Mucosa of rectum (tissue), 2 donors: Measurements from ENCODE around the gene USP10.

Experiments used
- H3K27ac ChIP-seq, 2 donors: one replicate each; pipeline ENCODE4 v1.7.0; 2013; ENCODE audit warnings: inconsistent platforms in 2 of 2, low read depth in 2 of 2, low read length in 2 of 2
- H3K27me3 ChIP-seq, 2 donors: one replicate each; pipeline ENCODE4 v1.7.0; 2013; ENCODE audit warnings: low read length in 2 of 2; ENCODE audit not compliant: control insufficient read depth in 2 of 2, insufficient read depth in 2 of 2
- H3K36me3 ChIP-seq, 2 donors: one replicate each; pipeline ENCODE4 v1.7.0; 2013; ENCODE audit warnings: low read length in 2 of 2; ENCODE audit not compliant: control insufficient read depth in 2 of 2, insufficient read depth in 2 of 2
- H3K4me1 ChIP-seq, 2 donors: one replicate each; pipeline ENCODE4 v1.7.0; 2013; ENCODE audit warnings: low read length in 2 of 2, mild to moderate bottlenecking in 1 of 2; ENCODE audit not compliant: control insufficient read depth in 2 of 2, insufficient read depth in 2 of 2
- H3K4me3 ChIP-seq, 2 donors: one replicate each; pipeline ENCODE4 v1.7.0; 2013; ENCODE audit warnings: low read length in 2 of 2
- H3K9ac ChIP-seq, 2 donors: one replicate each; pipeline ENCODE4 v1.7.0; 2013; ENCODE audit warnings: low read length in 2 of 2, low read depth in 1 of 2, mild to moderate bottlenecking in 1 of 2
- H3K9me3 ChIP-seq, 2 donors: one replicate each; pipeline ENCODE4 v1.7.0; 2013; ENCODE audit warnings: low read length in 2 of 2; ENCODE audit not compliant: control insufficient read depth in 2 of 2
- donor health status: healthy.
- donor health status: Normal muscosa, but diverticular disease.

USP10 gene

DNA sequence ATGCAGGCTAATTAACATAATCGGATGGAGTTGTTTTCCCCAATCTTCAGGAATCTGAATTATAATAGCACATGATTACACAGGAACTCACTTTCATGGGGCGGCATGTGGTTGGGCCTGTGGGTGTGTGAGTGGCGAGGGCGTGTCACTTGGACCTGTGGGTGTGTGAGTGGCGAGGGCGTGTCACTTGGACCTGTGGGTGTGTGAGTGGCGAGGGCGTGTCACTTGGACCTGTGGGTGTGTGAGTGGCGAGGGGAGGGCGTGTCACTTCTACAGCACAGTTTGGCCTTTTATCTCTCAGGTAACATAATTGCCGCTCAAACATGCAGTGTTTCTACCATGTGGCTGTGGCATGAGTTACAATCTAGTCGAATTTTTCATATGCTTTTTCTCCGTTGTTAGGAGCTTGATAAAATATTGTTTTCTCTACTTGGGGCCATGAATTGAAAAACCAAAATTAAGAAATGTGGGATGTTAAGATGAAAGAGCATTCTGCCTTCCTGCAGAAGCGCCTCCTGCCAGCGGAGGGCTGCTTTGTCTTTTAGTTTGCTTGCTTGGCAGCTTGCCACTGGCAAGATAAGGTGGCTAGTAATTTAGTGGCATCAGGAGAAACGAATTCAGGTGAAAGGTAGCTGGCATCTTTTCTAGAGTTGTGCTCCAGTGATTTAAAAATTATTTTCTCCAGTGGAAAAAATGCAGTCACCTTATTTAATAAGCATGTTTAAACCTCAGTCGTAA is 36.2 kb downstream of the USP10 start:
- Histone ChIP-seq H3K27me3 (no peaks in the 10 kb centered on the region), H3K9ac (no peak overlapping the region), H3K36me3 (peaks cover 3 to 5% of the 10 kb centered on the region in 2 donors), H3K4me1 (peaks cover 36 to 48% of the 10 kb centered on the region in 2 donors), H3K9me3 (no peaks in the 10 kb centered on the region), H3K4me3 (no peak overlapping the region), H3K27ac (peak overlapping the region; percentile 80 to 87)

- H3K9me3 ChIP-seq, result no peaks in the 10 kb centered on the region
- H3K4me1 ChIP-seq, result peaks cover 36 to 39% of the 10 kb centered on the region in 2 donors
- H3K27ac ChIP-seq, result peak overlapping the region; percentile 80 to 87
- peak overlapping the region in 1 of 2 donors; percentile 8 for H3K4me3 ChIP-seq
- H3K27me3 ChIP-seq, result no peaks in the 10 kb centered on the region
- peak overlapping the region; percentile 38 for H3K9ac ChIP-seq
- H3K36me3 ChIP-seq, result peaks cover 3 to 5% of the 10 kb centered on the region in 2 donors
These were observed 37.6 kb downstream of the USP10 start for GRCh38 chr16:84737192-84738011.

DNA sequence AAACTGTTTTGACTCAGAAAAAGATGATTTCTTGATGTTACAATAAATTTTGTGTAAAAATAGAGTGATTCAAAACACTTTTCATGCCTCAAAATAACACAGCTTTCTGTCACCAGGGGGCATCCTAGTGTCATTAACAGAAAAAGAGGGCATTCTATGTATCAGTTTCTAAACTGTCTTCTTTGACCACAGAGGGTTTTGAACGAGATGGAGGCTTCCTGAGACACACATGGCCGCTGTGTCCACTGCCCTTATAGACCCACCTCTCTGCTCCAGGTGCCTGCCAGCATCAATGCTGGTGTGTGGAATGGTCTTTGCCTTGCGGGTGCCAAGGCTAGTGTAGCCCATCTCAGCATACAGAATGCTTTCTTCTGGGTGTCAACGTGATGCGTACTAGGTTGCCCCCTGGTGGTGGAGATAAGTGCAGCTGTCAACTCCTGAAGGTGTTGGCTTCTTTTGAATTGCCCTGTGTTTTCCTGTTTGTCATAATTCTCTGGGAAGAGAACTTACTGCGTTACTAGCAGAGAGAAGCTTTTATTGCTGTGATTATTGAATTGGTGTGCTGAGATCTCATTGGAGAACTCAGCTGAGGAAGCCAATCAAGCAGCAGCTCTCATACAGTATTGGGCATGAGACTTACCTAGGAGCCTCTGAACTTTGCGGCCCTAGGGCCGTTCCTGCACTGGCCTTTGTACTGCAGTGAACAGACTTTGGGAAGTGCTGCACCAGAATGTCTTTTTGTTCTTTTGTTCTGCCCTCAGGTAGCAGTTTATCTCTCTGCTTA is 38.6 kb downstream of the USP10 start:
- Histone ChIP-seq H3K4me1 (peaks cover 36% of the 10 kb centered on the region in 2 donors), H3K27me3 (no peaks in the 10 kb centered on the region), H3K36me3 (peaks cover 3 to 5% of the 10 kb centered on the region in 2 donors), H3K27ac (peak overlapping the region; percentile 80 to 87), H3K9ac (peak overlapping the region; percentile 27 to 38), H3K4me3 (peak overlapping the region in 1 of 2 donors; percentile 45), H3K9me3 (no peaks in the 10 kb centered on the region)

DNA sequence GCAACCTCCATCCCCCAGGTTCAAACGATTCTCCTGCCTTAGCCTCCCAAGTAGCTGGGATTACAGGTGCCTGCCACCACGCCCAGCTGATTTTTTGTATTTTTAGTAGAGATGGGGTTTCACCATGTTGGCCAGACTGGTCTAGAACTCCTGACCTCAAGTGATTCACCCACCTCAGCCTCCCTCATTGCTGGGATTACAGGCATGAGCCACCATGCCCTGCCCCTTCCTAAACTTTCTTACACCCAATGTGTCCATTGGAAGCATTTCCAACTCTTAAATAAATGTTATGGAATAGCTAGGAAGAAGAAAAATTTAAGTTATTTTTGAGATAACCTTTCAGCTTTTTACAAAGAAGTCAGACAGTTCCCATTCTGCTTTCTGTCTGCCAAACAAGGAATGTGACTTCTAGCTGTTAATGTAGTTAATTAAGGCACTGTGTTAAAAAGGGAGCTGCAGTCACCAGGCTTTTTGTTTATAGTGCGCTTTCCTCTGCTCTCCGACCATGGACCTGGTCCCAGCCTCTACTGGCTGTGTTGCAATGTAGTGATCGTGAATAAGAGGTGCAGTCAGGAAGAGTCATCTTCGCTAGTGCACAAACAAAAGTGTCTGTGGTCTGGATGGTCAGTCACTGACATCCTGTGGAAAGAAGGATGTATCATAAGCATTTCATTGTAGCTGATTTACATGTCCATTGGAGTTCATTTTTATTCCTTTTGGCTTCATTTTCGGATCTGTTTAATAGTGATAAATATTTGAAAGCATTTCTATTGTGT is 39.7 kb downstream of the USP10 start:
- Histone ChIP-seq H3K27me3 (no peaks in the 10 kb centered on the region), H3K4me1 (peaks cover 36% of the 10 kb centered on the region in 2 donors), H3K9ac (no peak overlapping the region), H3K4me3 (no peak overlapping the region), H3K27ac (peak overlapping the region in 1 of 2 donors; percentile 87), H3K36me3 (peaks cover 0 to 1% of the 10 kb centered on the region in 2 donors), H3K9me3 (no peaks in the 10 kb centered on the region)

DNA sequence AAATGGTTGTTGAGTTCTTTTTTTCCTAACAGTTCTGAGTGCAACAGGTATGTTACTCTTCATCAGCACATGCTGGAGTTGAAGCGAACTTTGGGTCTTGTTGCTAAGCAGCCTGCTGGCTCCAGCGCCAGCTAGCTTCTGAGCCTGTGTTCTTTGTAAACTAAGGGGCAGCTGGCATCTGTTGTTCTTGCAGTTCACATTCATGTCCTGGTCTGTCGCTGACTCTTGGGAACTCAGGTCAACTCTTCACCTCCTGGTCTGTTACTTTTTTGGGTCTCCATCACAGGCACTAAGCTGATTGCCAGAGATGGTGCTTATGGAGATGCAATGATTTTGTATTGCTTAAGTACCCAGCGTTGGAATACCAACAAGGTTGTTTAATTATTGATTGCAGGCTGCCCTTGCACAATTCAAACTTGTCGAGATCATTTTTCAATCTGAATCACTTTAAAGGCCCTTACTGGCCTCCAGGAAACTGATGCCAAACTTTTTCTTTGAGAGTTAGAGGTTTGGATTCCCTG is 40.9 kb downstream of the USP10 start:
- Histone ChIP-seq H3K27ac (no peak overlapping the region), H3K9ac (no peak overlapping the region), H3K4me3 (no peak overlapping the region), H3K9me3 (no peaks in the 10 kb centered on the region), H3K4me1 (peaks cover 28 to 30% of the 10 kb centered on the region in 2 donors), H3K27me3 (no peaks in the 10 kb centered on the region), H3K36me3 (peaks cover 6 to 10% of the 10 kb centered on the region in 2 donors)

DNA sequence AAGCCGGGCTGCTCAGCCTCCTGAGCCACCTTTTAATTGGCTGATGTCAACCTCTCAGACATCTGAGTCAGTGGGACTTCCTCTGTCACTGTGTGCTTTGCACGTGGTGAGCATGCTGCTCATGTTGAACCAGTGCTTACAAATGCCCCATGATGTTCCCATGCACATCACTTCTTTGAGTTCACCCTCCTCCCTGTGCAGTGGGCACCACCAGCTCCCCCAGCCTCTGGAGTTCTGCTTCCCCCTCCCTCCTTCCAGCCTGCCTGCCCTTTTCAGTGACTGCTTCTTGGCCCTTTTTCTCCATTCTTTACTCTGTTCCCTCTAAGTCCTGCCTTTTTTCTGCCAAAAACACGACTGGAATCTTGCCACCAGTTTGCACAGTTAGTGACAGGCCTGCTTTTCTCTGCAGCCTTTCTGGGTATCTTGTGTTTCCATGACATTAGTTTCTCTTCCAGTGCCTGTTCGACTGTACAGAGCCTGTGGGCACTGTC is 41.6 kb downstream of the USP10 start:
- Histone ChIP-seq H3K9ac (no peak overlapping the region), H3K27ac (no peak overlapping the region), H3K4me1 (peaks cover 24% of the 10 kb centered on the region in 2 donors), H3K9me3 (no peaks in the 10 kb centered on the region), H3K27me3 (no peaks in the 10 kb centered on the region), H3K4me3 (no peak overlapping the region), H3K36me3 (peaks cover 8 to 13% of the 10 kb centered on the region in 2 donors)

GRCh38 chr16:84742641-84743092 is 42.9 kb downstream of the USP10 start:
- no peak overlapping the region for H3K27ac ChIP-seq

DNA sequence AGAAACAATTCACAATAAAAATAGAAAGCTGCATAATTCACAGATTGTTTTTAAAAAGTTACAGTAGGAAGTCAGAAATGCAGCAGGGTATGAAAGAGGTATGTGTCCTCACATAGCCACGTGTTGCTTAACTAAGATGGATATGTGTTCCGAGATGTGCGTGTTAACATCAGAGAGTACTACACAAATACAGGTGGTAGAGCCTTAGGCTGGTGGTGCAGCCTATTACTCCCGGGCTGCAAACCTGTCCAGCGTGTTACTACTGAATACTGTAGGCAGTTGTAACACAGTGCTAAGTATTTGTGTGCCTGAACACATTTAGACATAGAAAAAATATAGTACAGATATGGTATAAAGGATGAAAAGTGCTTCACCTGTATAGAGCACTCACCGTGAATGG is 46.4 kb downstream of the USP10 start:
- H3K9ac ChIP-seq, result no peak overlapping the region
- no peak overlapping the region for H3K27ac ChIP-seq
- H3K4me3 ChIP-seq, result no peak overlapping the region
- H3K4me1 ChIP-seq, result peaks cover 5% of the 10 kb centered on the region in 2 donors
- no peaks in the 10 kb centered on the region for H3K27me3 ChIP-seq
- H3K9me3 ChIP-seq, result no peaks in the 10 kb centered on the region
- H3K36me3 ChIP-seq, result peaks cover 8 to 19% of the 10 kb centered on the region in 2 donors

More at GRCh38 chr16:84742641-84743092, 42.9 kb downstream of the USP10 start:
- Histone ChIP-seq H3K9ac (no peak overlapping the region), H3K36me3 (peaks cover 8 to 19% of the 10 kb centered on the region in 2 donors), H3K4me1 (peaks cover 12 to 13% of the 10 kb centered on the region in 2 donors), H3K27me3 (no peaks in the 10 kb centered on the region), H3K4me3 (no peak overlapping the region), H3K9me3 (no peaks in the 10 kb centered on the region)

DNA sequence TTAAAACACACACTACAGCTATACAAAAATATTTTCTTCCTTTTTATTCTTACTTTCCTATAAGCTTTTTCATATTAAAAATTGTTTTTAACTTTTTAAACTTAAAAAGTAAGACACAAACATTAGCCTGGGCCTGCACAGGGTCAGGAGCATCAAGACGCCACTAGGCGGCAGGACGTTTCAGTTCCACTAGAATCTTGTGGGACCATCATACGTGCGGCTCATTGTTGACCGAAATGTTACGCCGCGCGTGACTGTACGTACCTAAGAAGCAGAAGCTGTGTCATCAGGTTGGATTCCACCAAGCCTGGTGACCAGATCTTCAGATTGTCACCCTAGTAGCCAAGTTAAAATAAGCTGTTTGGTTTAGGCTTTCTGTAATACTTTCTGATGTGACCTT is 47.1 kb downstream of the USP10 start:
- Histone ChIP-seq H3K4me1 (peaks cover 5 to 9% of the 10 kb centered on the region in 2 donors), H3K4me3 (no peak overlapping the region), H3K9me3 (no peaks in the 10 kb centered on the region), H3K9ac (no peak overlapping the region), H3K36me3 (peaks cover 8 to 19% of the 10 kb centered on the region in 2 donors), H3K27me3 (no peaks in the 10 kb centered on the region), H3K27ac (no peak overlapping the region)
